HepG2 (cell line): ENCODE data around the gene HDAC4. TPM values are rescaled to one million over a fixed set of nuclear protein-coding genes. Genes with fewer than 3 reads are reported as not detected.

Experiments used
- AHR ChIP-seq: IDR thresholded peaks from 2 replicates; pipeline ENCODE4 v1.6.1; 2018; ENCODE audit warnings: missing genetic modification reagents, missing compliant biosample characterization
- ATF7-NPFF ChIP-seq: sonication (generic); formaldehyde crosslinking; IDR thresholded peaks from 2 replicates; pipeline ENCODE4 v1.8.1; 2023; ENCODE audit warnings: mild to moderate bottlenecking, low read depth, missing genetic modification reagents, moderate library complexity
- CHCHD3 ChIP-seq: sonication (generic); formaldehyde crosslinking; IDR thresholded peaks from 2 replicates; pipeline ENCODE4 v1.8.0; 2022; ENCODE audit warnings: mild to moderate bottlenecking, missing genetic modification reagents, moderate library complexity
- IKZF4 ChIP-seq: sonication (generic); formaldehyde crosslinking; IDR thresholded peaks from 2 replicates; pipeline ENCODE4 v1.5.1; 2020; ENCODE audit warnings: borderline replicate concordance, mild to moderate bottlenecking, low read depth, missing genetic modification reagents; ENCODE audit errors: not compliant biosample characterization
- JUNB ChIP-seq: sonication (generic); formaldehyde crosslinking; IDR thresholded peaks from 2 replicates; pipeline ENCODE4 v1.8.0; 2022; ENCODE audit warnings: missing genetic modification reagents, mild to moderate bottlenecking, borderline replicate concordance
- MTA1 ChIP-seq: sonication (generic); formaldehyde crosslinking; IDR thresholded peaks from 2 replicates; pipeline ENCODE4 v1.4.0; 2020; ENCODE audit warnings: missing genetic modification reagents, mild to moderate bottlenecking, borderline replicate concordance
- MZF1 ChIP-seq: sonication (generic); formaldehyde crosslinking; IDR thresholded peaks from 2 replicates; pipeline ENCODE4 v1.8.1; 2023; ENCODE audit warnings: mild to moderate bottlenecking, missing genetic modification reagents, borderline replicate concordance
- POLR2AphosphoS5 ChIP-seq: IDR thresholded peaks from 2 replicates; pipeline ENCODE4 v1.6.1; 2012; ENCODE audit warnings: low read depth, low read length
- ZBTB43 ChIP-seq: sonication (generic); formaldehyde crosslinking; conservative IDR thresholded peaks from 2 replicates; pipeline ENCODE4 v1.4.0; 2020; ENCODE audit warnings: missing genetic modification reagents
- ZFP90 ChIP-seq: sonication (generic); formaldehyde crosslinking; IDR thresholded peaks from 2 replicates; pipeline ENCODE4 v1.8.0; 2022; ENCODE audit warnings: missing genetic modification reagents, mild to moderate bottlenecking, inconsistent platforms, borderline replicate concordance
- ZFY ChIP-seq: sonication (generic); formaldehyde crosslinking; IDR thresholded peaks from 2 replicates; pipeline ENCODE4 v1.4.0; 2020; ENCODE audit warnings: missing genetic modification reagents
- ZNF33B ChIP-seq: sonication (generic); formaldehyde crosslinking; IDR thresholded peaks from 2 replicates; pipeline ENCODE4 v1.5.1; 2020; ENCODE audit warnings: mild to moderate bottlenecking, missing genetic modification reagents
- ZNF383 ChIP-seq: sonication (generic); formaldehyde crosslinking; IDR thresholded peaks from 2 replicates; pipeline ENCODE4 v1.4.0; 2020; ENCODE audit warnings: missing genetic modification reagents, mild to moderate bottlenecking, borderline replicate concordance
- ZNF512 ChIP-seq: sonication (generic); formaldehyde crosslinking; IDR thresholded peaks from 2 replicates; pipeline ENCODE4 v1.4.0; 2020; ENCODE audit warnings: mild to moderate bottlenecking, missing genetic modification reagents
- polyA plus RNA-seq, 8 experiments: library from polyadenylated mRNA; depleted of rRNA in 3 of 8; stranded (reverse) in 7 of 8; unstranded in 1 of 8; fragments of >200 nt; fragmentation: Illumina TruSeq in 4 of 8; extraction: Trizol in 4 of 8; gene quantifications; 2 replicates each; pipeline versions ENCODE4 v1.2.1 to v1.2.3, GENCODE V29; 2011 to 2016; ENCODE audit warnings: low read depth in 4 of 8, missing spikeins in 1 of 8, mixed read lengths in 1 of 8; ENCODE audit not compliant: insufficient read depth in 1 of 8
- total RNA-seq, 5 experiments: library from RNA; depleted of rRNA; stranded (reverse); fragments of >200 nt; fragmentation: Illumina TruSeq; extraction: Trizol; gene quantifications; 2 replicates each; pipeline ENCODE4 v1.2.3, GENCODE V29; 2016; ENCODE audit warnings: low read depth in 1 of 5
- TF ChIP-seq, protein P1 (sequence below): sonication (generic); formaldehyde crosslinking; IDR thresholded peaks from 2 replicates; pipeline ENCODE4 v1.5.1; 2020; ENCODE audit warnings: mild to moderate bottlenecking, missing genetic modification reagents, borderline replicate concordance
- TF ChIP-seq, protein P2 (sequence below): sonication (generic); formaldehyde crosslinking; IDR thresholded peaks from 2 replicates; pipeline ENCODE4 v1.4.0; 2020; ENCODE audit warnings: mild to moderate bottlenecking, missing genetic modification reagents

Gene HDAC4
- total and polyA plus RNA-seq, 2 of the 13 experiments (the other 11 are each of a cell fraction or from before 2014, with no cell fraction given) = 10.1 to 11.5 TPM

- no peak for TF ChIP-seq AHR (CRISPR knock-in tag)
- no peak for TF ChIP-seq CHCHD3 (CRISPR knock-in tag)
- TF ChIP-seq JUNB = no peak
- no peak for TF ChIP-seq ZNF33B (CRISPR knock-in tag)
- TF ChIP-seq IKZF4 = no peak
- TF ChIP-seq MTA1 = peak; percentile 71; the same call in 1 of the 2 replicates
- no peak for TF ChIP-seq MZF1 (CRISPR knock-in tag)
- no peak for TF ChIP-seq ZNF512 (CRISPR knock-in tag)
- TF ChIP-seq, protein P1, sequence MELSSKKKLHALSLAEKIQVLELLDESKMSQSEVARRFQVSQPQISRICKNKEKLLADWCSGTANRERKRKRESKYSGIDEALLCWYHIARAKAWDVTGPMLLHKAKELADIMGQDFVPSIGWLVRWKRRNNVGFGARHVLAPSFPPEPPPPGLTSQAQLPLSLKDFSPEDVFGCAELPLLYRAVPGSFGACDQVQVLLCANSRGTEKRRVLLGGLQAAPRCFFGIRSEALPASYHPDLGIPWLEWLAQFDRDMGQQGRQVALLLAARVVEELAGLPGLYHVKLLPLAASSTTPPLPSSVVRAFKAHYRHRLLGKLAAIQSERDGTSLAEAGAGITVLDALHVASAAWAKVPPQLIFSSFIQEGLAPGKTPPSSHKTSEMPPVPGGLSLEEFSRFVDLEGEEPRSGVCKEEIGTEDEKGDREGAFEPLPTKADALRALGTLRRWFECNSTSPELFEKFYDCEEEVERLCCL (CRISPR knock-in tag) = no peak
- no peak for TF ChIP-seq ZBTB43 (CRISPR knock-in tag)
- no peak for TF ChIP-seq ZFY
- TF ChIP-seq, protein P2, sequence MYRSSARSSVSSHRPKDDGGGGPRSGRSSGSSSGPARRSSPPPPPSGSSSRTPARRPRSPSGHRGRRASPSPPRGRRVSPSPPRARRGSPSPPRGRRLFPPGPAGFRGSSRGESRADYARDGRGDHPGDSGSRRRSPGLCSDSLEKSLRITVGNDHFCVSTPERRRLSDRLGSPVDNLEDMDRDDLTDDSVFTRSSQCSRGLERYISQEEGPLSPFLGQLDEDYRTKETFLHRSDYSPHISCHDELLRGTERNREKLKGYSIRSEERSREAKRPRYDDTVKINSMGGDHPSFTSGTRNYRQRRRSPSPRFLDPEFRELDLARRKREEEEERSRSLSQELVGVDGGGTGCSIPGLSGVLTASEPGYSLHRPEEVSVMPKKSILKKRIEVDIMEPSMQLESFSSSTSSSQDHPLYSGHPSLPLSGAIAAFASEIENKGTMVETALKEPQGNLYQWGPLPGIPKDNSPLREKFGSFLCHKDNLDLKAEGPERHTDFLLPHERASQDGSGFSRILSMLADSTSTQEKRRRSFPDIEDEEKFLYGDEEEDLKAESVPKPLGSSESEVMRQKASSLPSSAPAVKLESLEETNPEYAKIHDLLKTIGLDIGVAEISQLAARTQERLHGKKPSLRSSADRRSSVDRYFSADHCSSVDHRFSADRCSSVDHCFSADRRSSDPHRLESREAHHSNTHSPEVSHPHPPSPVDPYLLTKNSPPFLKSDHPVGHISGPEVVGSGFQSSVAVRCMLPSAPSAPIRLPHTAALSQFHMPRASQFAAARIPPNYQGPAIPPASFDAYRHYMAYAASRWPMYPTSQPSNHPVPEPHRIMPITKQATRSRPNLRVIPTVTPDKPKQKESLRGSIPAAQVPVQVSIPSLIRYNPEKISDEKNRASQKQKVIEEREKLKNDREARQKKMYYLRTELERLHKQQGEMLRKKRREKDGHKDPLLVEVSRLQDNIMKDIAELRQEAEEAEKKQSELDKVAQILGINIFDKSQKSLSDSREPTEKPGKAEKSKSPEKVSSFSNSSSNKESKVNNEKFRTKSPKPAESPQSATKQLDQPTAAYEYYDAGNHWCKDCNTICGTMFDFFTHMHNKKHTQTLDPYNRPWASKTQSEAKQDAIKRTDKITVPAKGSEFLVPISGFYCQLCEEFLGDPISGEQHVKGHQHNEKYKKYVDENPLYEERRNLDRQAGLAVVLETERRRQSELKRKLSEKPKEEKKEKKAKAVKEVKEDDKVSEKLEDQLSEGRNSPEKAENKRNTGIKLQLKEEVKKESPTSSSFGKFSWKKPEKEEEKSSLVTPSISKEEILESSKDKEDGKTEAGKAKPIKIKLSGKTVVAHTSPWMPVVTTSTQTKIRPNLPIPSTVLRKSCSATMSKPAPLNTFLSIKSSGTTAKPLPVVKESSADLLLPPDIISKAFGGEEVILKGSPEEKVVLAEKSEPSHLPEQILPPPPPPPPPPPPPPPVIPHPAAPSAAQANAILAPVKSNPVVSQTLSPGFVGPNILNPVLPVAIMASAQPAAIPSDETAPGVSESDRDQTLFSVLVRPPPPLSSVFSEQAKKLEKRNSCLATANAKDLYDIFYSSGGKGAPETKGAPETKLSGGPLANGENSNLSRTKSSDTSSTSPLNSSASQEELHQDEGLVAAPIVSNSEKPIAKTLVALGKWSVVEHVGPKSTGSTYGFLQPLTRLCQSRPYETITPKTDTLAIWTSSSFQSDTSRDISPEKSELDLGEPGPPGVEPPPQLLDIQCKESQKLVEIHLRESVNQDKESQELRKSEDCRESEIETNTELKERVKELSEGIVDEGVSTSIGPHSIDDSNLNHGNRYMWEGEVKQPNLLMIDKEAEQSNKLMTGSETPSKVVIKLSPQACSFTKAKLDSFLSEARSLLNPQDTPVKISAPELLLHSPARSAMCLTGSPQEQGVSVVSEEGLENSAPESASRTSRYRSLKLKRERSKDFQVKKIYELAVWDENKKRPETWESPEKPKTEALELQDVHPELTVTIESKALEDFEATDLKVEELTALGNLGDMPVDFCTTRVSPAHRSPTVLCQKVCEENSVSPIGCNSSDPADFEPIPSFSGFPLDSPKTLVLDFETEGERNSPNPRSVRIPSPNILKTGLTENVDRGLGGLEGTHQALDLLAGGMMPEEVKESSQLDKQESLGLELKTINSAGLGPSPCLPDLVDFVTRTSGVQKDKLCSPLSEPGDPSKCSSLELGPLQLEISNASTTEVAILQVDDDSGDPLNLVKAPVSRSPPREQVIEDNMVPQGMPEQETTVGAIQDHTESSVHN = no peak
- no peak for TF ChIP-seq ATF7-NPFF (CRISPR knock-in tag)
- no peak for TF ChIP-seq ZFP90 (CRISPR knock-in tag)
- TF ChIP-seq POLR2AphosphoS5 = no peak
- no peak for TF ChIP-seq ZNF383 (CRISPR knock-in tag)
Measured at GRCh38 chr2:239223310-239224198, 177.3 kb downstream of the HDAC4 start (continued).
